ENCODE data around the gene GREM1.
A peak's percentile ranks its signal among the peaks of the same experiment; 100 is the strongest.

GRCh38 chr15:32718821-32719716 is 1.3 kb downstream of the GREM1 start:
- TF ChIP-seq CTCF (conservative IDR thresholded peaks at IDR 0.05; ENCODE audit: low read depth, low read length) (no peak), EZH2 (IDR thresholded peaks at IDR 0.05; ENCODE audit: borderline replicate concordance, low read depth, low read length, poor library complexity, severe bottlenecking) (peak; percentile 71)
